ENCODE measurements around the gene MMP25. TPM values are rescaled to one million over a fixed set of nuclear protein-coding genes. Genes with fewer than 3 reads are reported as not detected.

Gene MMP25
- total RNA-seq, 2 experiments from 2014 or later = 112 to 117 TPM

DNA sequence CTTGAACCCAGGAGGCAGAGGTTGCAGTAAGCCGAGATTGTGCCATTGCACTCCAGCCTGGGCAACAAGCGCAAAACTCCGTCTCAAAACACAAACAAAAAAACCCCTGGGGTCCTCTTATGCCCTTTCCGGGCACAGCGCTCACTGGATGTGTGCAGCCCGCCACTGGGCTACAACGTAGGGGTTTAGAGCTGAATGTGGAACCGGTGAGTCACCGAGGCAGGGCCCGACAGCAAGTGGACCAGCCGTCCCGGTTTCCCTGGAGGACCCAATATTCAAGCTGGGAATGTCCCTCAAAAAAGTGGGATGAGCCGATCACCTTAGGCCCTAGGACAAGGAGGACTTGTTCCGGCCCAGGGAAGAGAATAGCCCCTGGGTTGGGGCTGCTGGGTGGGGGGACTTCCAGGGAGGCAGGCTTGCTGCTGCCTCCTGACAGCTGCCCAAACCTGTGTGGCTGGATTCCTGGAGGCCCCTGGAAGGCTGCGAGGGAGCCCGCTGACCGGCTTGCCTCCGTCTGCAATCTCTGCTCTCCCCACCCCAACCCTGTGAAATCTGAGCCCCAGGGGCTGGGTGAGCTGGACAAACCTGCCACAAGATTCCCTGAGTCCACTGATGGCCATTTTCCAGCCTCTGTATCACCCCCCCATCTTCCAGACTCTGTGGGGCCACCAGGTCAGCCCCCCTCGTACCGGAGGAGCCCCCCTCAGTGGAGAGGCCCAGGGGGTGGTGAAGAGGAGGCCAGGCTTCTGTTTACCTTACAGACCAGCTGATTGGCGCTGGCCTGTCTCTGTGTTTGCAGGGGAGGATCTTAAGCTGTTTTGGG, 36.6 kb upstream of the MMP25 start:
- DNase-seq = no peak
- POLR2A ChIA-PET = interaction anchor here (0.9 to 1.4 kb wide), 2 partner anchors 12 to 15 kb away, joined by 3 to 4 read pairs; no protein-coding TSS in a partner anchor
- Mint-ChIP-seq H3K4me3 (no peak overlapping the region), H3K9me3 (no peaks in the 10 kb centered on the region), H3K27me3 (peaks cover 28% of the 10 kb centered on the region), H3K27ac (no peak overlapping the region), H3K4me1 (peaks cover 30% of the 10 kb centered on the region), H3K36me3 (ENCODE audit: low read depth) (no peaks in the 10 kb centered on the region)
- CTCF ChIA-PET = interaction anchor here (0.6 to 1.7 kb wide), 3 partner anchors 19 to 458 kb away, joined by 5 to 6 read pairs (median 6); no protein-coding TSS in a partner anchor

GRCh38 chr16:3010510-3010909, 35.9 kb upstream of the MMP25 start:
- H3K36me3 Mint-ChIP-seq (ENCODE audit: low read depth) = no peaks in the 10 kb centered on the region
- ChIA-PET CTCF (interaction anchor here (0.6 to 1.7 kb wide), 3 partner anchors 19 to 459 kb away, joined by 5 to 6 read pairs (median 6); no protein-coding TSS in a partner anchor), POLR2A (interaction anchor here (1.4 kb wide), 1 partner anchor 11 kb away, joined by 4 read pairs; no protein-coding TSS in a partner anchor)
- no peak overlapping the region for H3K27ac Mint-ChIP-seq
- H3K9me3 Mint-ChIP-seq = no peaks in the 10 kb centered on the region
- H3K4me3 Mint-ChIP-seq = no peak overlapping the region
- DNase-seq = no peak
- H3K4me1 Mint-ChIP-seq = peaks cover 27% of the 10 kb centered on the region
- peaks cover 26% of the 10 kb centered on the region for H3K27me3 Mint-ChIP-seq

DNA sequence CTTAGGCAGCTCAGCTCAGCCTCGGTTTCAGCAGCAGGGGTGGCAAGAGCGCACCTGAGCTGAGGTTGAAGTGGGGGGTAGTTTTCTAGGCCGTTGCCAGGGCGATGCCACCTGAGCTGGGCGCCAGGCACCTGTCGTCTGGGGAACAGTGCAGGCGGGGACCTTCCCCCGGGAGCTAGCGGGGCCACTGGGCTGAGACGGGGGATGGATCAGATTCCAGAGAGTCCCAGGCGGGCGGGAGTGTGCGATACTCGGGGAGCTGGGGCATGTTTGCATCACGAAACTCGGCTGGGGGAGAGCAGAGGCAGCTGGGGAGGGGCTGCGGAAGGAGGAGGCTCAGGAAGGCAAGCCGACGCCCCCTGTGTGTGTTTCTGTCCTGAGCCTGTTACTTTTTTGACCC, 34.1 kb upstream of the MMP25 start:
- no peak for DNase-seq
- Mint-ChIP-seq H3K36me3 (ENCODE audit: low read depth) (no peaks in the 10 kb centered on the region), H3K27me3 (peaks cover 24% of the 10 kb centered on the region), H3K9me3 (no peaks in the 10 kb centered on the region), H3K4me3 (no peak overlapping the region), H3K4me1 (peaks cover 20% of the 10 kb centered on the region), H3K27ac (no peak overlapping the region)
- ChIA-PET POLR2A (interaction anchor here (1.6 kb wide), 2 partner anchors 18 to 32 kb away, joined by 3 to 5 read pairs; partner anchors contain the start of gene PKMYT1), CTCF (interaction anchor here (1.6 kb wide), 1 partner anchor 117 kb away, joined by 3 read pairs; no protein-coding TSS in a partner anchor)

DNA sequence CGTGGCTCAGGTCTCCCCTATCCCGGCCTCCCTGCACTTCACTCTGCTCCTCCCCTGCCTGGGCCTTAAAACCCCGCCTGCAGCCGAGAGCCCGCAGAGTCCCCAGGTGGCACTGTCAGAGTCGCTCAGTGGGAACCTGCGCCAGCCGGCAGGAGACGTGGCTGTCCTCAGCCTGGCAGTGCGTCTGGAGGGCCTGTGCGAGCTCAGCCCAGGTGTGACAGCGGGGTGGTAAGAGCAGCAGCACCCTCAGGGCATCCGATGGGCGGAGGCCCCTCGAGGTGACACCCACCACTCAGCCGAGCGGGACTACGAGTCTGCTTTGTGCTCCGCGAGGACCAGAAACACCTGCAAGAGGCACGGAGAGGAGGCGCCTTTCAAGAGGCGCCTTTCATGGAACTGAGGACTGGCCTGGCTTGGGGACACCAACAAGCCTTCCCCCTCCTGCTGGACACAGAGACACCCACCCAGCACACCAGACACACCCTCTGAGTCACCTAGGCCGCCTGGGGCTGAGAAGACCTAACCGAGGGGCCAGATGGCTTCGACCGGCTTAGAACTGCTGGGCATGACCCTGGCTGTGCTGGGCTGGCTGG, 33.4 kb upstream of the MMP25 start, which contains the start of gene CLDN9:
TSS of gene CLDN9 (plus strand) at position 96 of the 593 bp plus-strand sequence. CDS start at position 536, 440 bp downstream.
- Mint-ChIP-seq H3K4me3 (no peak within 1 kb of the TSS), H3K4me1 (peaks cover 13% of the 10 kb centered on the region), H3K27ac (no peak within 1 kb of the TSS), H3K9me3 (no peaks in the 10 kb centered on the region), H3K27me3 (peaks cover 25% of the 10 kb centered on the region), H3K36me3 (ENCODE audit: low read depth) (no peaks in the 10 kb centered on the region)
- no peak for DNase-seq
- CTCF ChIA-PET = no interaction called here
- POLR2A ChIA-PET = interaction anchor here (1.3 to 1.6 kb wide), 3 partner anchors 18 to 35 kb away, joined by 3 to 5 read pairs (median 3); partner anchors contain the start of gene PKMYT1

DNA sequence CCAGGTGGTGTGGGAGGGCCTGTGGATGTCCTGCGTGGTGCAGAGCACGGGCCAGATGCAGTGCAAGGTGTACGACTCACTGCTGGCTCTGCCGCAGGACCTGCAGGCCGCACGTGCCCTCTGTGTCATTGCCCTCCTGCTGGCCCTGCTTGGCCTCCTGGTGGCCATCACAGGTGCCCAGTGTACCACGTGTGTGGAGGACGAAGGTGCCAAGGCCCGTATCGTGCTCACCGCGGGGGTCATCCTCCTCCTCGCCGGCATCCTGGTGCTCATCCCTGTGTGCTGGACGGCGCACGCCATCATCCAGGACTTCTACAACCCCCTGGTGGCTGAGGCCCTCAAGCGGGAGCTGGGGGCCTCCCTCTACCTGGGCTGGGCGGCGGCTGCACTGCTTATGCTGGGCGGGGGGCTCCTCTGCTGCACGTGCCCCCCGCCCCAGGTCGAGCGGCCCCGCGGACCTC, 32.8 kb upstream of the MMP25 start:
- ChIA-PET POLR2A (interaction anchor here (1.3 kb wide), 1 partner anchor 35 kb away, joined by 3 read pairs; no protein-coding TSS in a partner anchor), CTCF (interaction anchor here (1.0 kb wide), 1 partner anchor 14 kb away, joined by 3 read pairs; no protein-coding TSS in a partner anchor)
- Mint-ChIP-seq H3K27me3 (peaks cover 27% of the 10 kb centered on the region), H3K4me3 (no peak overlapping the region), H3K36me3 (ENCODE audit: low read depth) (no peaks in the 10 kb centered on the region), H3K27ac (no peak overlapping the region), H3K9me3 (no peaks in the 10 kb centered on the region), H3K4me1 (peaks cover 10% of the 10 kb centered on the region)
- no peak for DNase-seq

GRCh38 chr16:3013998-3014690, 32.2 kb upstream of the MMP25 start:
- no peak for DNase-seq
- peaks cover 26% of the 10 kb centered on the region for H3K27me3 Mint-ChIP-seq
- CTCF ChIA-PET = interaction anchor here (1.0 to 1.3 kb wide), 2 partner anchors 10 to 14 kb away, joined by 3 to 4 read pairs; no protein-coding TSS in a partner anchor
- H3K4me1 Mint-ChIP-seq = peaks cover 4% of the 10 kb centered on the region
- no peak overlapping the region for H3K4me3 Mint-ChIP-seq
- H3K9me3 Mint-ChIP-seq = no peaks in the 10 kb centered on the region
- POLR2A ChIA-PET = interaction anchor here (1.3 kb wide), 1 partner anchor 34 kb away, joined by 3 read pairs; no protein-coding TSS in a partner anchor
- no peaks in the 10 kb centered on the region for H3K36me3 Mint-ChIP-seq (ENCODE audit: low read depth)
- H3K27ac Mint-ChIP-seq = no peak overlapping the region

GRCh38 chr16:3014971-3015370, 31.4 kb upstream of the MMP25 start:
- no peaks in the 10 kb centered on the region for H3K9me3 Mint-ChIP-seq
- H3K27me3 Mint-ChIP-seq = peaks cover 27% of the 10 kb centered on the region
- no peaks in the 10 kb centered on the region for H3K36me3 Mint-ChIP-seq (ENCODE audit: low read depth)
- DNase-seq = no peak
- ChIA-PET POLR2A (no interaction called here), CTCF (interaction anchor here (1.0 to 1.3 kb wide), 2 partner anchors 11 to 13 kb away, joined by 3 to 4 read pairs; no protein-coding TSS in a partner anchor)
- no peak overlapping the region for H3K4me3 Mint-ChIP-seq
- H3K27ac Mint-ChIP-seq = no peak overlapping the region
- peaks cover 8% of the 10 kb centered on the region for H3K4me1 Mint-ChIP-seq

DNA sequence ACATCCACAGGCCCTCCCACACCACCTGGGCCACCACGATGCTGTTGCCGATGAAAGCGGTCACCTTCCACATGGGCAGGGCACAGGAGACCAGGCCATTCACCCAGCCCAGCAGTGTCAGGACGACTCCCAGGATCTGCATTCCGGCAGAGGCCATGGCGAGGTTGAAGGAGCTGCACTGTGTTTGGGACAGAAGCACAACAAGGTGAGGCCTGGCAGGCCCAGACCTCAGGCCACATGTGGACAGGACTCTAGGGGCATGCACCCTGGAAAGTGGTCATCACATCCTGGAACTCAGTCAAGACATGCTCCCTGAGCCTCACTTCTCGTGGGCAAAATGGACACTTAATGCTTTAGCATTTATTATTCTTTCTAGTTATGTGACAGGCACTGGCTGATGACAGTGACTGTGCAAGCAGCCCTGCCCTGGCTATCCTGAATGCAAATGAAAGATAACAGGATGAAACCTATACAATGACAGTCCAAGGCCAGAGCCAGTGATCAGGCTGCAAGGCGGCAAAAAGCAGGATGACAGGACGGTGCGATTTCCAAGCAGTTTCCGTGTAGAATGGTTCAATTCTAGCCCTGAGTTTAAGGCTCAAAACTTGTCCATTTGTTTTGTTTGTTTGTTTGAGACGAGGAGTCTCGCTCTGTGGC, 30.4 kb upstream of the MMP25 start:
- no peak for DNase-seq
- Mint-ChIP-seq H3K27ac (no peak overlapping the region), H3K9me3 (no peaks in the 10 kb centered on the region), H3K27me3 (peaks cover 28% of the 10 kb centered on the region), H3K4me3 (no peak overlapping the region), H3K4me1 (peaks cover 13% of the 10 kb centered on the region), H3K36me3 (ENCODE audit: low read depth) (no peaks in the 10 kb centered on the region)
- ChIA-PET POLR2A (no interaction called here), CTCF (interaction anchor here (1.0 to 9.9 kb wide), 2 partner anchors 12 to 13 kb away, joined by 3 to 72 read pairs; no protein-coding TSS in a partner anchor)

- Mint-ChIP-seq H3K36me3 (ENCODE audit: low read depth) (peaks cover 6% of the 10 kb centered on the region), H3K4me3 (no peak overlapping the region), H3K27ac (no peak overlapping the region), H3K9me3 (no peaks in the 10 kb centered on the region), H3K27me3 (peaks cover 24% of the 10 kb centered on the region), H3K4me1 (peaks cover 25% of the 10 kb centered on the region)
- ChIA-PET POLR2A (interaction anchor here (1.6 kb wide), 1 partner anchor 9 kb away, joined by 4 read pairs; no protein-coding TSS in a partner anchor), CTCF (interaction anchor here (9.9 kb wide), 1 partner anchor 15 kb away, joined by 72 read pairs; no protein-coding TSS in a partner anchor)
- no peak for DNase-seq
Measured at GRCh38 chr16:3017344-3017743, 29.0 kb upstream of the MMP25 start.

- Mint-ChIP-seq H3K36me3 (ENCODE audit: low read depth) (peaks cover 9% of the 10 kb centered on the region), H3K4me1 (peaks cover 31% of the 10 kb centered on the region), H3K4me3 (no peak within 1 kb of the TSS), H3K27me3 (peaks cover 18% of the 10 kb centered on the region), H3K9me3 (no peaks in the 10 kb centered on the region), H3K27ac (no peak within 1 kb of the TSS)
- ChIA-PET POLR2A (interaction anchor here (1.6 kb wide), 1 partner anchor 10 kb away, joined by 4 read pairs; no protein-coding TSS in a partner anchor), CTCF (interaction anchor here (2.8 to 9.9 kb wide), 3 partner anchors 14 to 111 kb away, joined by 14 to 97 read pairs (median 72); no protein-coding TSS in a partner anchor)
- DNase-seq = peak; percentile 30
Measured at GRCh38 chr16:3017794-3018506, 28.4 kb upstream of the MMP25 start, which contains the start of gene CLDN6. TSS of gene CLDN6 (minus strand) at chr16:3018183. CDS start at chr16:3016021, 2,162 bp downstream.

- Mint-ChIP-seq H3K9me3 (no peaks in the 10 kb centered on the region), H3K4me1 (peaks cover 43% of the 10 kb centered on the region), H3K27ac (peak overlapping the region; percentile 42), H3K27me3 (peaks cover 11% of the 10 kb centered on the region), H3K4me3 (peak overlapping the region; percentile 83), H3K36me3 (ENCODE audit: low read depth) (peaks cover 13% of the 10 kb centered on the region)
- ChIA-PET CTCF (interaction anchor here (0.6 to 9.9 kb wide), 7 partner anchors 12 to 148 kb away, joined by 3 to 97 read pairs (median 4); no protein-coding TSS in a partner anchor), POLR2A (interaction anchor here (1.0 to 4.7 kb wide), 12 partner anchors 9 to 131 kb away, joined by 3 to 52 read pairs (median 6); partner anchors contain the start of genes IL32, PAQR4, PKMYT1 and ZNF213)
- no peak for DNase-seq
Measured at GRCh38 chr16:3019594-3020246, 26.6 kb upstream of the MMP25 start.
